NCI-H510A (cell line): ENCODE measurements around the gene PTBP1.
"Not testable (repeated sequence)": the region's sequence is repeated elsewhere in the genome, so short reads cannot be mapped to it uniquely, and the experiment has no call there.

Experiments used
- DNase-seq: peaks from one replicate; lab custom pipeline; 2025; lab: John Stamatoyannopoulos, UW

The PTBP1 gene

DNA sequence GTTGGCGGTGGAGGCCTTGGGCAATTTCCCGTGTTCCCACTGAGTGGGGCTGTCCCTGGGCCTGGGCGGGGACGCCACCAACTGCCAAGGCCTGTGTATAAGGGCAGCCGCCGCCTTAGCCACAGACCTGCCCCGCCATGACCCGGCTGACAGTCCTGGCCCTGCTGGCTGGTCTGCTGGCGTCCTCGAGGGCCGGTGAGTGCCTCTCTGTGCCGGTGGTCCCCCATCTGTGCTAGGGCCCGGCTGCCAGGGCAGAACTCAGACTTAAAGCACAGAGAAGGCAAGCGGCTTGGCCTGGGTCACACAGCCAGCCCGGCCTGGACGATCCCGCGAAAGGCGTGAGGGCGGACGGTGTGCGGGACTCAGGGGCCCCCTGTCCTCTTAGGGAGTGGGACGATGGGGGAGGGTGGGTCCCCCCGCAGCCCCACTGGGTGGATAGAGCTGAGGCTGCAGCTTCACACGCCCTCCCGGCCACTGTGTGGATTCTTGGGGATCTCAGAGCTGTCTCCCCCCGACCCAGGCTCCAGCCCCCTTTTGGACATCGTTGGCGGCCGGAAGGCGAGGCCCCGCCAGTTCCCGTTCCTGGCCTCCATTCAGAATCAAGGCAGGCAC lies 30.6 kb downstream of the PTBP1 start, which contains the start of gene AZU1:
Gene AZU1, plus strand, starts transcription at position 128 of the 612 bp plus-strand sequence. Its CDS starts 10 bp downstream, at position 138.
- DNase-seq = no peak

DNA sequence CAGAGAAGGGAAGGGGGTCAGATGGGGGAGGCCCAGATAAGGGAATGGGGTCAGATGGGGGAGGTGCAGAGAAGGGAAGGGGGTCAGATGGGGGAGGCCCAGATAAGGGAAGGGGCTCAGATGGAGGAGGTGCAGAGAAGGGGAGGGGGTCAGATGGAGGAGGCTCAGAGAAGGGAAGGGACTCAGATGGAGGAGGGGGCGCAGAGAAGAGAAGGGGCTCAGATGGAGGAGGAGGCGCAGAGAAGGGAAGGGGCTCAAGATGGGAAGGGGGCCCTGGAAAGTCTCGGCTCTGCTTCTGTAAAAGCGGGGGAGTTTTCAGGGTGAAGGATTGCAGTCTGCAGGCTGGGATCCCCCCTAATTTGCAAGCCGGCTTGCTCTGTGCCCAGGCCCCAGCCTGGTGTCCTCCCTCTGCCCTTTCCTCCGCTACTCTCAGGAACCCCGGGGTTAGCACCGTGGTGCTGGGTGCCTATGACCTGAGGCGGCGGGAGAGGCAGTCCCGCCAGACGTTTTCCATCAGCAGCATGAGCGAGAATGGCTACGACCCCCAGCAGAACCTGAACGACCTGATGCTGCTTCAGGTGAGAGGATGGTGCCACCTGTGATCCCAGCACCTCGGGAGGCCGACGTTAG lies 32.0 kb downstream of the PTBP1 start:
- no peak for DNase-seq

DNA sequence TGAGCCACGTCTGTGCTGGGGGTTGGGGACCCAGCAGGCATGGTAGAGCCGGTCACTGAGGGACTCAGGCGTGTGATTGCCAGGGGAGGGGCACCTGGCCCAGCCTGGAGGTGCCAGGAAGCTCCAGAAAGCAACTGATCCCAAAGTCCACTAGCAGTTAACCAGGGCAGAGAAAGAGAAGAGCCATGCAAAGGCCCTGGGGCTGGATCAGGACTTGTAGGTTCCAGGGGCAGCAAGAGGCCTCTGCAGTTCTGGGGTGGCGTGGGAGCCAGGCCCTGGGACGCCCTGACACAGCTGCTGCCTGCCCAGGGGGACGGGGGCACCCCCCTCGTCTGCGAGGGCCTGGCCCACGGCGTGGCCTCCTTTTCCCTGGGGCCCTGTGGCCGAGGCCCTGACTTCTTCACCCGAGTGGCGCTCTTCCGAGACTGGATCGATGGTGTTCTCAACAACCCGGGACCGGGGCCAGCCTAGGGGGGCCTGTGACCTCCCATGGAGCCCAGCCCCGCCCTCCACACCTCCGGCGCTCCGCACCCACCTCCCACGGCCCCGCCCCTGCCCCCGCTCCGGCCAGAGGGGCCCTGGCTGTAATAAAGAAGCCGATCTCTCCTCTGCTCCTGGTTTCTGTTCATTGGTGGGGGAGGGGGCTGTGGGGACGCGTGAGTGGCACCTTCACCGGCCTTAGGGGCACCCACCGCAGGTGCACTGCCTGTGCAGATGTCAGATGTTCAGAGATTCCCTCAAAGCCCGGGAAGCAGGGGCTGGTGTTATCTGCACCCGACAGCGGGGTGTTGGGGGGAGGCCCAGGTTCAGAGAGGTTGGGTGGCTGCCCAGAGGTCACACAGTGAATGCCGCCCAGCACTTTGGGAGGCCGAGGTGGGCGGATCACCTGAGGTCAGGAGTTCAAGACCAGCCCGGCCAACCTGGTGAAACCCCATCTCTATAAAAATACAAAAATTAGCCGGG lies 34.4 kb downstream of the PTBP1 start:
- DNase-seq = no peak

DNA sequence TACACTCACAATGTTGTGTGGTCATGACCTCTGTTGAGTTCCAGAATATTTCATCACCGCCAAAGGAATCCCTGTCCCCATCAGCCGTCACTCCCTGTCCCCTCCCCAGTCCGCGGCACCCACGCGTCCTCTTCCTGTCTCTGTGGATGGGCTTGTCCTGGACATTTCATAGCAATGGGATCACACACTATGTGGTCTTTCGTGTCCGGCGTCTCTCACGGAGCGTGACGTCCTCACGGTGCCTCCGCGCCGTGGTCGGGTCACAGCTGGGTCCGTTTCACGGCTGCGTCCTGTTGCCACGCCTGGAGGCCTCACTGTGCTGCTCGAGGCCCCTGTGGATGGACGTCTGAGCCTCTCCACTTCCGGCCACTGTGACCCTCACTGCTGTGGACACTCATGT lies 37.0 kb downstream of the PTBP1 start:
- DNase-seq = no peak

DNA sequence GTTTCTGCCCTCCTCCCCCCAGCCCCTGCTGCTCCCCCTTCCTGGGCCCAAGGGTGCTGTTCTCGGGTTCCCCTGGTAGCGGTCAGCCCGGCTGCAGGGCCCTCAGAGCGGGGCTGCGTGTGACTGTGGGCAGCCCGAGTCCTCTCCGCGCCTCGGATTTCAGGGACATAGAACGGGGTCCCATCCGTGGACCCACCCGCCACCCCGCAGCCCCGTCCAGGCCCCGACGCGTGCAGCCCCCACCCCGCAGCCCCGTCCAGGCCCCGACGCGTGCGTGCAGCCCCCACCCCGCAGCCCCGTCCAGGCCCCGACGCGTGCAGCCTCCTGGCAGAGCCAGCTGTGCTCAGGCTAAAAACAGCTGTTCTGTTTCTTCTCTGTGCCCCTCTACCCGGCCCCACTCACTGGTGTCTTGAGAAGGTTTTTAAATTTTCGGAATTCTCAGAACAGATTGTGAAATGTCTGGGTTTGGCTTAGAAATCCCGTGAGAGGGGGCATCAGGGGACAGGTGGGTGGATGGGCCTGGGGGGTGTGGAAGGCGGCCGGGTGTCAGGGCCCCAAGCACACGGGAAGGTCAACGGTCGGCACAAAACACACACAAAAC lies 38.1 kb downstream of the PTBP1 start:
- no peak for DNase-seq

DNA sequence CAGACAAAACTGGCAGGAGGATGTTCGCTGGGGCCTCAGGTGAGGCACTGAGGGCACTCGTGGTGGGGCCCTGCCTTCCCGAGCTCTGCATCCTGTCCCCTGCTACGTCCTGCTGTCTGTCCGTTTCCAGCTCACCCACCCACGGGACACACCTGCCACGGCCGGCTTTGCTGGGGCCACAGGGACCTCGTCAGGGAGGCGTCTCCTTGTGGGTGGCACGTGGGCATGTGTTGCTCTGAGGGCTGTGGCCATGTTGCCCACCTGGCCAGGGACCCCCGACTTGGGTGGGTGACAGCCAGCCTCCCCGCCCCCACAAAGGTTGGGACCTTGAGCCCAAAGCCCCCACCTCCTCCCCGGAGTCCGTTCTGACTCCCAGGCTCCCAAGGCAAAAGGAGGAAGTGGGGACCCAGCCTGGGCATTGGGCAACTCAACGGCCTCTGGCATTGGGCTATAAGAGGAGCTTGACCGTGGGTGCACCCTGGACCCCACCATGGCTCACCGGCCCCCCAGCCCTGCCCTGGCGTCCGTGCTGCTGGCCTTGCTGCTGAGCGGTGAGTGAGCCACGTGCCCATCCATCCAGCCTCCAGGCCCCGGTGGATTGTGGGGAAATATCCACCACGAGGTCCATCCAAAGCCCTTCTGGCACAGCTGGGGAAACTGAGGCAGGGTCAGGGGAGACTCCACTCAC lies 43.4 kb downstream of the PTBP1 start, which contains the start of gene PRTN3:
Gene PRTN3, plus strand, starts transcription at position 481 of the 688 bp plus-strand sequence. Its CDS starts 10 bp downstream, at position 491.
- no peak for DNase-seq

DNA sequence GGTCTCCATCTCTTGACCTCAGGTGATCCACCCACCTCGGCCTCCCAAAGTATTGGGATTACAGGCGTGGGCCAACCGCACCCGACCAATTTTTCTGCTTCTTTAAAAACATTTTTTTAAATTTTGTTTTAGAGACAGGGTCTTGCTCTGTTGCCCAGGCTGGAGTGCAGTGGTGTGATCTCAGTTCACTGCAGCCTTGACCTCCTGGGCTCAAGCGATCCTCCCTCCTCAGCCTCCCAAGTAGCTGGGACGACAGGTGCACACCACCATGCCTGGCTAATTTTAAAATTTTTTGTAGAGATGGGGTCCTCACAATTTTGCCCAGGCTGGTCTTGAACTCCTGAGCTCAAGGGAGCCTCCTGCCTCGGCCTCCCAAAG lies 45.5 kb downstream of the PTBP1 start:
- not testable (repeated sequence) for DNase-seq

DNA sequence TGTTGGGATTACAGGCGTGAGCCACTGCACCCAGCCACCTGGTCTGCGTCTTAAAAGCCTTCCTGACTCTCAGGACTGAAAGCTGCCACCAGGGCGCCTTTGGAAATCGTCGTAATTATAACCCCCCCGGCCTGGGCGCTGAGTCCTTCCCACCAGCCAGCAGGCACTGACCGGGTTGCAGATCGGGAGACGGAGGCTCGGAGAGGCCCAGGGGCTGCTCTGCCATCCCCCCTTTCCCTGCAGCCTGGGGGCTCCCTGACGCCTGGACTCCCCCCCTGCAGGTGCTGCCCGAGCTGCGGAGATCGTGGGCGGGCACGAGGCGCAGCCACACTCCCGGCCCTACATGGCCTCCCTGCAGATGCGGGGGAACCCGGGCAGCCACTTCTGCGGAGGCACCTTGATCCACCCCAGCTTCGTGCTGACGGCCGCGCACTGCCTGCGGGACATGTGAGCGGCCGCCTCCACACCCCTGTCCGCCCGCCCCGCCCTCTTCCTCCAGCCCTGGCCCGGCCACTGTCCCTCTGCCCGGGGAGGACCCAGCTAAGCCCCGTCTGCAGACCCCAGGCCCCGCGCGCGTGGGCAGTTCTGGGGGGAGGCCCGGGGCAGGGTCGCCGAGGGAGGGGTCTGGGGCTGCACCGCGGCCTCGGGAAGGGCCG lies 46.1 kb downstream of the PTBP1 start:
- DNase-seq = no peak

DNA sequence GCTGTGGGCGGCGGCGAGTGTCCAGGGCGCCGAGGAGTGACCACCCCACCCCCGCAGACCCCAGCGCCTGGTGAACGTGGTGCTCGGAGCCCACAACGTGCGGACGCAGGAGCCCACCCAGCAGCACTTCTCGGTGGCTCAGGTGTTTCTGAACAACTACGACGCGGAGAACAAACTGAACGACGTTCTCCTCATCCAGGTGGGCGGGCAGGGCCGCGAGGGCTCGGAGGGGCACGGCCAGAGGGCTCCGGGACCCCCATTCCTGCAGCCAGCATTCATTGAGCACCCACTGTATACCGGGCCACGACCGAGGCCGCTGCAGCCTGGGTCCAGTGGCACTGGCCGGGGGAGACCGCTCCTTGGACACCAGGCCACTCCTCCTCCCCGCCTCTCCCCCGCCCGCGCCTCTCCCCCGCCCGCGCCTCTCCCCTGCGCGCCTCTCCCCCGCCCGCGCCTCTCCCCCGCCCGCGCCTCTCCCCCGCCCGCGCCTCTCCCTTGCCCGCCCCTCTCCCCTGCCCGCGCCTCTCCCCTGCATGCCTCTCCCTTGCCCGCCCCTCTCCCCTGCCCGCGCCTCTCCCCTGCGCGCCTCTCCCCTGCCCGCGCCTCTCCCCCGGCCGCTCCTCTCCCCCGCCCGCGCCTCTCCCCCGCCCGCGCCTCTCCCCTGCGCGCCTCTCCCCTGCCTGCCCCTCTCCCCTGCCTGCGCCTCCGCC lies 46.7 kb downstream of the PTBP1 start:
- no peak for DNase-seq

DNA sequence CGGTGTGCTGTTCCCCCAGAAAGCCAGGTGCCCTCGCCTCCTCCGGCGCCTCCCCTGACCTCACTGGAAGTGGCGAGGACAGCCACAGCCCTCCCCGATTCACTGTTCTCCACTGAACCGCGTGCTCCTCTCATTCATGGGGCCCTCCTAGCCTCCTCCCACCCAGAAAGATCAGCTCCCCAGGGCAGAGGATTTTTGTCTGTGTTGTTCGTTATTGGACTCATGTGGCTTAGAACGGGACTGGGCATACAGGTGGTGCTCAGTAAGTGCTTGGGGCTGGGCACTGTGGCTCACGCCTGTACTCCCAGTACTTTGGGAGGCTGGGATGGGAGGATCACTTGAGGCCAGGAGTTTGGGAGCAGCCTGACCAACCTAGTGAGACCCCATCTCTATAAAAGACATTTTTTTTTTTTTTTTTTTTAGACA lies 47.3 kb downstream of the PTBP1 start:
- DNase-seq = no peak

DNA sequence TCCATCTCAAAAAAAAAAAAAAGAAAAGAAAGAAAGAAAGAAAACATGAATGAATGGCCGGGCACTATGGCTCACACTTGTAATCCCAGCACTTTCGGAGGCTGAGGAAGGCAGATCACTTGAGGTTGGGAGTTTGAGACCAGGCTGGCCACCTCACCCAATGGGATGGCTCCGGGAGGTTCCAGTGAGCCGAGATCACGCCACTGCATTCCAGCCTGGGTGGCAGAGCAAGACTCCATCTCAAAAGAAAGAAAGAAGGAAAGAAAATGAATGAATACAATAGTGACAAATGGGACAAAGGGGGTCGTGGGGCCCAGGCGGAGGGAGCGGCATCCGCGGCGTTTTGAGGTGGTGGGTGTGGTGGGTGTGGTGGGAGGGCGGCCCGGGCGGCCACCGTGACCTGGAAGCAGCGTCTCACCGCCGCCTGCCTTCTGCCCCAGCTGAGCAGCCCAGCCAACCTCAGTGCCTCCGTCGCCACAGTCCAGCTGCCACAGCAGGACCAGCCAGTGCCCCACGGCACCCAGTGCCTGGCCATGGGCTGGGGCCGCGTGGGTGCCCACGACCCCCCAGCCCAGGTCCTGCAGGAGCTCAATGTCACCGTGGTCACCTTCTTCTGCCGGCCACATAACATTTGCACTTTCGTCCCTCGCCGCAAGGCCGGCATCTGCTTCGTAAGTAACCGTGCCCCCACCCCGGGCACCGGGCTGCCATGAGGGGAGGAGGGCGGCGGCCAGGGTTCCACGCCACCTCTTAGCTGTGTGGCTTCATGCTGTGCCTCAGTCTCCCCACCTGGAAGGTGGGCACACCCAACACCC lies 48.7 kb downstream of the PTBP1 start:
- DNase-seq = no peak

DNA sequence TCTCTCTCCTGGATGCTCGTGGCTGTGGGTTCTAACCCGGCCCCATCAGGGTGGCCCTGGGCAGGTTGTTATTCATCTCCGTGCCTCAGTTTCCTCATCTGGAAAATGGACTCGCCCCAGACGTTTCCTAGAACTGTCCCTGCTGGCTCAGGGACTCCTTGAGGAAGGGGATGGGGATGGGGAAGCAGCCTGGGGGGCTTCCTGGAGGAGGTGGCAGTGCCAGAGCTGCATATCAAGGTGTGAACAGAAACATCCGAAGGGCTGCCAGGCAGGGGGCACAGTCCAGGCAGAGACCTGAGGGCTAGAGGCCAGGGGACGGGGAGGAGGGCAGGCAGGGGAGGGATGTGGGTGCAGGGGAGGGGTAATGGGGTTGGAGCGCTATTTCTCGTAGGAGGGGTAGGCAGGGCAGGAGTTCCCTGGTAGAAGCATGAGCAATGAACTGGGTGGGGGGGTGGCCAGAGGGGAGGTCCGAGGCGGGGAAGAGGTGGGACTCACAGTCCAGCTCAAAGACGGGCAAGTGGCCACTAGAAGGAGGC lies 51.2 kb downstream of the PTBP1 start:
- DNase-seq = no peak

DNA sequence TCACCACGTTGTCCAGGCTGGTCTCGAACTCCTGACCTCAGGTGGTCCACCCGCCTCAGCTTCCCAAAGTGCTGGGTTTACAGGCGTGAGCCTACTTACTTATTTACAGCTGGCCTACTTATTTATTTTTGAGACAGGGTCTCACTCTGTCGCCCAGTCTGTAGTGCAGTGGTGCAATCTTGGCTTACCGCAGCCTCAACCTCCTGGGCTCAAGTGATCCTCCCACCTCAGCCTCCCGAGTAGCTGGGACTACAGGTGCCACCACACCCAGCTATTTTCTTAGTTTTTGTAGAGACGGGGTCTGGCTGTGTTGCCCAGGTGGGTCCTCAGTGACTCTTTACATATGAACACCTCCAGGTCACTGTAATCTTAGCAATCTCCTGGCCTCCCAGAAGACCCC lies 51.9 kb downstream of the PTBP1 start:
- not testable (repeated sequence) for DNase-seq

DNA sequence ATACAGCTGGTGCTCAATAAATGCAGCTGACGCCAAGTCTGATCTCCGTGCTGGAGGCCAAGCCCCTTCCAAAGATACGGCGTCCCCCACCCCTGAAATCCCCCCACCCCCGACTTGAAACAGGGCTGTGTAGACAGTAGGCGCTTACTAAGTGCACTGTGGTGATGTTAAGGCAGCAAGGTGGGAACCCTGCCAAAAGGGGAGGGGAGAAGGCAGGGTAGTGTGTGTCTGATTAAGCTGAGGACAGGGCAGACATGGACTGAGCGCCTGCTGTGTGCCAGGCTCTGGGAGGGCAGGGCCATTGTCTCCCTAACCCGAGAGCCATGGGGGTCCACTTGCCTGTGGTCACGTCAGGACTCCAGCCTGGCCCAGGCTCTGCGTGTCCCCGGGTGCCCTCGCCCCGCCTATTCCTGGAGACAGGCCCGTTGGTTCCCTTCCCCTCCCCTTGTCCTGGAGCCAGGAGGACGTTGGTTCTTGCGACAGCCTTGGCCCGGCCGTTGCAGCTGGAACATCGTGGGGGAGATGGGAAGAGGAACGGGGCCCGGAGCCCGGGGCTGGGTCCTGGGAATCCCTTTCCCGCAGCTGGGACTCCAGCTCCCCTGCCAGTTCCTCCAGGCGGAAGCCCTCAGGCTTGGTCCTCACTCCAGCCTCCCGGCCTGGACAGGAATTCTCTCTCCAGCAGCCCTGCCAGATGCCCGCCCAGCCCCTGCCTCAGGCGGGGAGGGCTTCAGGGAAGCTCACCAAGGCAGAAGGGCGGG lies 53.1 kb downstream of the PTBP1 start:
- DNase-seq = no peak

DNA sequence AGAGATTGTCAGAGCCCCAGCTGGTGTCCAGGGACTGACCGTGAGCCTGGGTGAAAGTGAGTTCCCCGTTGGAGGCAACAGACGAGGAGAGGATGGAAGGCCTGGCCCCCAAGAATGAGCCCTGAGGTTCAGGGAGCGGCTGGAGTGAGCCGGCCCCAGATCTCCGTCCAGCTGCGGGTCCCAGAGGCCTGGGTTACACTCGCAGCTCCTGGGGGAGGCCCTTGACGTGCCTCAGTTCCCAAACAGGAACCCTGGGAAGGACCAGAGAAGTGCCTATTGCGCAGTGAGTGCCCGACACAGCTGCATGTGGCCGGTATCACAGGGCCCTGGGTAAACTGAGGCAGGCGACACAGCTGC lies 53.7 kb downstream of the PTBP1 start:
- DNase-seq = no peak

DNA sequence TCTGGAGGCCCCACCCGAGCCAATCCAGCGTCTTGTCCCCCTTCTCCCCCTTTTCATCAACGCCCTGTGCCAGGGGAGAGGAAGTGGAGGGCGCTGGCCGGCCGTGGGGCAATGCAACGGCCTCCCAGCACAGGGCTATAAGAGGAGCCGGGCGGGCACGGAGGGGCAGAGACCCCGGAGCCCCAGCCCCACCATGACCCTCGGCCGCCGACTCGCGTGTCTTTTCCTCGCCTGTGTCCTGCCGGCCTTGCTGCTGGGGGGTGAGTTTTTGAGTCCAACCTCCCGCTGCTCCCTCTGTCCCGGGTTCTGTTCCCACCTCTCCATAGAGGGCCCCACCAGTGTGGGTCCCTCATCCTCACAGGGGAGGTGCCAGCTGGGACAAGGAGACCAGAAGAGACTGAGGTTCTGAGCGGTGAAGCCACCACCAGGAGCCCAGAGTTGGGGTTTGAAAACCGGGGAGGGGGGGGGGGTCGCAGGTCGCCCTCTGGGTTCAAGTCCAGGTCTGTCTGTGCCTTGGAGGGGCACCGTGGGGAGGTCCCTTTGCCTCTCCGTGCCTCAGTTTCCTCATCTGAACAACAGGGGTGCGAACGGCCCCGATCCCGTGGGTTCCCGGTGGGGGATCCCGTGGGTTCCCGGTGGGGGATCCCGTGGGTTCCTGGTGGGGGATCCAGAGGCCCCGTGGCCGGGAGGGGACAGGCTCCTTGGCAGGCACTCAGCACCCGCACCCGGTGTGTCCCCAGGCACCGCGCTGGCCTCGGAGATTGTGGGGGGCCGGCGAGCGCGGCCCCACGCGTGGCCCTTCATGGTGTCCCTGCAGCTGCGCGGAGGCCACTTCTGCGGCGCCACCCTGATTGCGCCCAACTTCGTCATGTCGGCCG lies 55.1 kb downstream of the PTBP1 start, which contains the start of gene ELANE:
Gene ELANE, plus strand, starts transcription at position 168 of the 878 bp plus-strand sequence. Its CDS starts 26 bp downstream, at position 194.
- DNase-seq = no peak

DNA sequence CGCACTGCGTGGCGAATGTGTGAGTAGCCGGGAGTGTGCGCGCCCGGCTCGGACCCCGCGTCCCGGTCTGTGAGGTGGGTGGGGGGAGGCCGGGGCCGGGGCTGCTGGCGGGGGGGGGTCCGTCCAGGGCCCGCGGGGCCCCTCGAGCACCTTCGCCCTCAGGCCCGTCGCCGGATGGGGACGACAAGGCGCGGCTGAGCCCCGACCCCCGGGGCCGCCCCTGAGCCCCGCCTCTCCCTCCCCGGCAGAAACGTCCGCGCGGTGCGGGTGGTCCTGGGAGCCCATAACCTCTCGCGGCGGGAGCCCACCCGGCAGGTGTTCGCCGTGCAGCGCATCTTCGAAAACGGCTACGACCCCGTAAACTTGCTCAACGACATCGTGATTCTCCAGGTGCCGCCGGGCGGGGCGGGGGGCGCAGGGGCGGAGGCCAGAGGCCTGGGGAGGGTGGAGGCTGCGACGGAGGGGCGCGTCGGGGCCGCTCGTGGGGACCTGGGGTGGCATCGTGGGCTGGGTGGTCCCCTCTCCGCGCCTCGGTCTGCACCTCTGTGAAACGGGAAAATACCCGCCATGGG lies 55.8 kb downstream of the PTBP1 start:
- DNase-seq = no peak
